B cell (primary cell): ENCODE results near the gene NR6A1.
"Not testable (repeated sequence)": the region's sequence is repeated elsewhere in the genome, so short reads cannot be mapped to it uniquely, and the experiment has no call there.

Experiments
- CTCF ChIP-seq: fragments of 200-600 bp; IDR thresholded peaks from one replicate; pipeline ENCODE4 v1.8.0; 2022; ENCODE audit warnings: antibody characterized with exemption, mild to moderate bottlenecking
- EZH2 ChIP-seq: IDR thresholded peaks from 2 replicates; pipeline ENCODE4 v1.6.1; 2012; ENCODE audit warnings: borderline replicate concordance, low read depth, mild to moderate bottlenecking, moderate library complexity, low read length; ENCODE audit not compliant: insufficient read depth, poor library complexity, severe bottlenecking

GRCh38 chr9:124615840-124616239 is 155.3 kb downstream of the NR6A1 start:
- TF ChIP-seq EZH2, CTCF: not testable (repeated sequence)
